ENCODE results near the gene MCU.

The MCU gene

GRCh38 chr10:72801263-72801868 is 109.4 kb downstream of the MCU start:
- DNase-seq (ENCODE audit: low read depth in 1 of 2, low spot score in 1 of 2): no peak

- no peak for DNase-seq (ENCODE audit: low read depth in 1 of 2, low spot score in 1 of 2)
These were observed 110.4 kb downstream of the MCU start for GRCh38 chr10:72802332-72802731.

GRCh38 chr10:72802763-72803505 is 111.0 kb downstream of the MCU start:
- DNase-seq (ENCODE audit: low read depth in 1 of 2, low spot score in 1 of 2): no peak

- no peak for DNase-seq (ENCODE audit: low read depth in 1 of 2, low spot score in 1 of 2)
These were observed 116.1 kb downstream of the MCU start for GRCh38 chr10:72808001-72808400.

- DNase-seq (ENCODE audit: low read depth in 1 of 2, low spot score in 1 of 2): no peak
These were observed 117.1 kb downstream of the MCU start for GRCh38 chr10:72809006-72809405.

GRCh38 chr10:72810976-72811375 is 119.0 kb downstream of the MCU start:
- no peak for DNase-seq (ENCODE audit: low read depth in 1 of 2, low spot score in 1 of 2)

- no peak for DNase-seq (ENCODE audit: low read depth in 1 of 2, low spot score in 1 of 2)
These were observed 120.4 kb downstream of the MCU start for GRCh38 chr10:72812415-72812752.

GRCh38 chr10:72812753-72813430 is 120.9 kb downstream of the MCU start:
- no peak for DNase-seq (ENCODE audit: low read depth in 1 of 2, low spot score in 1 of 2)

- DNase-seq (ENCODE audit: low read depth in 1 of 2, low spot score in 1 of 2): no peak
These were observed 122.3 kb downstream of the MCU start for GRCh38 chr10:72814099-72814790.

GRCh38 chr10:72816565-72816964 is 124.6 kb downstream of the MCU start:
- no peak for DNase-seq (ENCODE audit: low read depth in 1 of 2, low spot score in 1 of 2)

- no peak for DNase-seq (ENCODE audit: low read depth in 1 of 2, low spot score in 1 of 2)
These were observed 126.1 kb downstream of the MCU start for GRCh38 chr10:72818076-72818475.

- DNase-seq (ENCODE audit: low read depth in 1 of 2, low spot score in 1 of 2): no peak
These were observed 127.1 kb downstream of the MCU start for GRCh38 chr10:72819053-72819452.

- DNase-seq (ENCODE audit: low read depth in 1 of 2, low spot score in 1 of 2): no peak
These were observed 129.7 kb downstream of the MCU start for GRCh38 chr10:72821606-72822005.

- no peak for DNase-seq (ENCODE audit: low read depth in 1 of 2, low spot score in 1 of 2)
These were observed 130.5 kb downstream of the MCU start for GRCh38 chr10:72822342-72822986.

GRCh38 chr10:72825163-72825562 is 133.2 kb downstream of the MCU start:
- DNase-seq (ENCODE audit: low read depth in 1 of 2, low spot score in 1 of 2): no peak

GRCh38 chr10:72826346-72826745 is 134.4 kb downstream of the MCU start:
- DNase-seq (ENCODE audit: low read depth in 1 of 2, low spot score in 1 of 2): no peak

- DNase-seq (ENCODE audit: low read depth in 1 of 2, low spot score in 1 of 2): no peak
These were observed 136.4 kb downstream of the MCU start for GRCh38 chr10:72828294-72828693.

GRCh38 chr10:72830625-72831024 is 138.7 kb downstream of the MCU start:
- no peak for DNase-seq (ENCODE audit: low read depth in 1 of 2, low spot score in 1 of 2)

GRCh38 chr10:72831696-72832409 is 139.9 kb downstream of the MCU start:
- DNase-seq (ENCODE audit: low read depth in 1 of 2, low spot score in 1 of 2): no peak

GRCh38 chr10:72832701-72833100 is 140.8 kb downstream of the MCU start:
- no peak for DNase-seq (ENCODE audit: low read depth in 1 of 2, low spot score in 1 of 2)

Data from stimulated activated CD4-positive, alpha-beta T cell treated with anti-CD3 and anti-CD28 coated beads, Interleukin-15, amount 100 ng/mL, for 1 hour (primary cell).